Gastroesophageal sphincter (tissue), 3 donors: ENCODE results near the gene SUGCT.

ENCODE experiments used
- EP300 ChIP-seq: sonication (generic); formaldehyde crosslinking; IDR thresholded peaks from one replicate; pipeline ENCODE4 v1.6.1; 2017; ENCODE audit warnings: antibody characterized with exemption, mild to moderate bottlenecking
- POLR2A ChIP-seq, 2 donors: fragments of 450-650 bp; IDR thresholded peaks; one replicate each; pipeline ENCODE4 v1.6.1; 2017; ENCODE audit warnings: antibody characterized with exemption in 2 of 2, mild to moderate bottlenecking in 2 of 2, moderate library complexity in 1 of 2
- TF ChIP-seq, protein P1 (sequence below), 4 experiments: fragments of 200-600 bp in 2 of 4; fragments of 450-650 bp in 2 of 4; sonication (generic) in 1 of 4; IDR thresholded peaks; one replicate each; pipeline ENCODE4 v1.5.1; 2017 to 2019; ENCODE audit warnings: antibody characterized with exemption in 4 of 4, mild to moderate bottlenecking in 2 of 4, moderate library complexity in 2 of 4

DNA sequence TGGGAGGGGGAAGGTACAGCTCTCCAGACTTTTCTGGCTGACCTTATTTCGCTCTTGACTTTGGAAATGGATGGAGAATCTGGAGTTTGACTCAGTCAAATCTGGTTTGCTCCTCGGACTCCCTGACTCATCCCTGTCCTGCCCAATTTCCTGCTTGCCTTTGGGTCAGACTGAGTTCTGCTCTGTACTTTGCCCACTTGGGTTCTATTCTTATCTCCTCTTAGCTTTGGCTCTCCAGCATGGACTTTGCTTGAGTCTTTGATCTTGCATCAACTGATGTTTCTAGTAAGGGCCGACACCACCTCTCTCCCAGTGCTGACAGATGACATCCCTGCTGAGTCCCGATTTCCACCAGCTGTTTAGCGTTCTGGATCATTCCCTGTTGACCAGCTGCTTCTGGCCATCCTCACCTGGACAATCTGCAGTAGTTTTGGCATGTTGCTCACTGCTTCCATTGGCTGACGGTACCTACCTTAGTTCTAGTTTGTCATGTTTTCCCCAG, 335.3 kb downstream of the SUGCT start:
- TF ChIP-seq, protein P1, sequence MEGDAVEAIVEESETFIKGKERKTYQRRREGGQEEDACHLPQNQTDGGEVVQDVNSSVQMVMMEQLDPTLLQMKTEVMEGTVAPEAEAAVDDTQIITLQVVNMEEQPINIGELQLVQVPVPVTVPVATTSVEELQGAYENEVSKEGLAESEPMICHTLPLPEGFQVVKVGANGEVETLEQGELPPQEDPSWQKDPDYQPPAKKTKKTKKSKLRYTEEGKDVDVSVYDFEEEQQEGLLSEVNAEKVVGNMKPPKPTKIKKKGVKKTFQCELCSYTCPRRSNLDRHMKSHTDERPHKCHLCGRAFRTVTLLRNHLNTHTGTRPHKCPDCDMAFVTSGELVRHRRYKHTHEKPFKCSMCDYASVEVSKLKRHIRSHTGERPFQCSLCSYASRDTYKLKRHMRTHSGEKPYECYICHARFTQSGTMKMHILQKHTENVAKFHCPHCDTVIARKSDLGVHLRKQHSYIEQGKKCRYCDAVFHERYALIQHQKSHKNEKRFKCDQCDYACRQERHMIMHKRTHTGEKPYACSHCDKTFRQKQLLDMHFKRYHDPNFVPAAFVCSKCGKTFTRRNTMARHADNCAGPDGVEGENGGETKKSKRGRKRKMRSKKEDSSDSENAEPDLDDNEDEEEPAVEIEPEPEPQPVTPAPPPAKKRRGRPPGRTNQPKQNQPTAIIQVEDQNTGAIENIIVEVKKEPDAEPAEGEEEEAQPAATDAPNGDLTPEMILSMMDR (IDR thresholded peaks at IDR 0.05) = no peak
- no peak for TF ChIP-seq EP300
- TF ChIP-seq POLR2A (IDR thresholded peaks at IDR 0.05) = no peak
